ENCODE data around the gene CD81.

CD81 gene

DNA sequence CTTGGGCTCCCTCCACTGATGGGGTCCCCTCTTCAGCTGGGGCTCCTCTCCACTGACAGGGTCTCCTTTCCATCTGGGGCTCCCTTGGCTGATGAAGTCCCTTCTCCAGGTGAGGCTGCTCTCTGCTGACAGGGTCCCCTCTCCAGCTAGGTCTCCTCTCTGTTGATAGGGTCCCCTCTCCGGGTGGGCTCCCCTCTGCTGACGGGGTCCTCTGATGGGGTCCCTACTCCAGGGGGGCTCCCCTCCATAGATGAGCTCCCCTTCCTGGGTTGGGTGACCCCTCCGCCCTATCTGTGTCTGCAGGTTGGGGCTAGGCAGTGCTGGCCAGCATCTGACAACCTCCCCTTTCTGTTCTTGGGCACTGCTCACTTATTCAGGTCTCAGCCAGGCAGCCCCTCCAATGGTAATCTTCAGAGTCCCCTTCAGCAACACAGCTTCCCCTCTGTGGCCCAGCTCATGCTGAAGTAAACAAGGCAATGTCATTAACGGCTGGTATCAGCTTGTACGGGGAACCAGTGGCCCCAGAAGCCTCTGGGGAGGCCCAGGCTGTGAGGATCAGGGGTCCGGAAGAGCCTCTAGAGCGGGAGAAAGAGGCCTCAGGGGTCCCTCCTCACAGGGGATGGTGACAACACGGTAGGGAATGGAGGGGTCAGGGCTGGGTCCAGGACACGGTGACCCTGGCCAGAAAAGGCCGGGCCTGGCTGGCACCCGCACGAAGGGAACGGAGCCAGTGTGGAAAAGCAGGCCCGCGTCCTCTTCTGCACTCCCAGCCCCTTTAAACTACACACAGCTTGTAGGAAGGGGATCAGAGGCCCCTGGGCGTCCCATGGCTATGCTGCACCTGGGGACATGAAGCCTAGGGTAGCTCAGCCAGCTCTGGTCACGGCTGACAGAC, 9.6 kb upstream of the CD81 start:
- TF ChIP-seq, protein P1, sequence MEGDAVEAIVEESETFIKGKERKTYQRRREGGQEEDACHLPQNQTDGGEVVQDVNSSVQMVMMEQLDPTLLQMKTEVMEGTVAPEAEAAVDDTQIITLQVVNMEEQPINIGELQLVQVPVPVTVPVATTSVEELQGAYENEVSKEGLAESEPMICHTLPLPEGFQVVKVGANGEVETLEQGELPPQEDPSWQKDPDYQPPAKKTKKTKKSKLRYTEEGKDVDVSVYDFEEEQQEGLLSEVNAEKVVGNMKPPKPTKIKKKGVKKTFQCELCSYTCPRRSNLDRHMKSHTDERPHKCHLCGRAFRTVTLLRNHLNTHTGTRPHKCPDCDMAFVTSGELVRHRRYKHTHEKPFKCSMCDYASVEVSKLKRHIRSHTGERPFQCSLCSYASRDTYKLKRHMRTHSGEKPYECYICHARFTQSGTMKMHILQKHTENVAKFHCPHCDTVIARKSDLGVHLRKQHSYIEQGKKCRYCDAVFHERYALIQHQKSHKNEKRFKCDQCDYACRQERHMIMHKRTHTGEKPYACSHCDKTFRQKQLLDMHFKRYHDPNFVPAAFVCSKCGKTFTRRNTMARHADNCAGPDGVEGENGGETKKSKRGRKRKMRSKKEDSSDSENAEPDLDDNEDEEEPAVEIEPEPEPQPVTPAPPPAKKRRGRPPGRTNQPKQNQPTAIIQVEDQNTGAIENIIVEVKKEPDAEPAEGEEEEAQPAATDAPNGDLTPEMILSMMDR (IDR thresholded peaks at IDR 0.05) = no peak
- intact Hi-C loops (cut with DNase I; ENCODE audit: low total_unique reads) = no loop called here

DNA sequence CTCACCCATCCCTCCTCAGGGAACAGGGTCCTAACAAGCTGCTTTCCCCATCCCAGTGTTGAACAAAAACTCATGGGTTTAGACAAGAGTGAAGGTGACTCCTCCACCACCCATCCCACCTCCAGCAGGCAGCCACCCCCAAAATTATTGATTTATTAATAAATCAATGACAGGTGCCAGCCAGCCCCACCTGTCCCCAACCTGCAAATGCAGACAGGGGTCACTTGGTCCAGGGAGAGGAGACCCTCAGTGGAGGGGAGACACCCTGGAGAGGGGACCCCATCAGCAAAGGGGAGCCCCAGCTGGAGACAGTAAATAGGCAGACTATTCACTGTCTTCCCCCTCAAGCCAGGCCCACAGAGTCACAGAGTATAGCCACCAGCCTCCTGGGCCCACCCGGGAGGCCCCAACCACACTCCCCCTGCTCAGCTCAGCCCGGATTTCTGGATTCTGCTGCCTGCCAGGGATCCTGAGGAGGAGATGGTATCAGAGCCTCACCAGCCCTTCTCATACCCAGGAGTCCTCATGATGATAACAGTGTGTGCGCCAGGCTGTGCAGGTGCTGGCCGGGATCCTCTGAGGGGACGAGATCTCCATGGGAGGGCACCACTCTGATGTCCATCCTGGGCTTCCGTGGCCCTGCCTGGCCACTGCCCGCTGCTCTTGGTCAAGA, 8.8 kb upstream of the CD81 start:
- no peak for DNase-seq
- intact Hi-C loops (cut with DNase I; ENCODE audit: low total_unique reads) = no loop called here
- no peak overlapping the region for H3K4me3 ChIP-seq
- TF ChIP-seq, protein P1 (IDR thresholded peaks at IDR 0.05) = no peak
- H3K27me3 ChIP-seq = no peaks in the 10 kb centered on the region
- H3K36me3 ChIP-seq = no peaks in the 10 kb centered on the region
- peaks cover 0 to 22% (median 16%) of the 10 kb centered on the region in 4 donors for H3K4me1 ChIP-seq
- peak overlapping the region in 1 of 2 donors; percentile 15 for H3K27ac ChIP-seq
- H3K9me3 ChIP-seq = no peaks in the 10 kb centered on the region

More for the DNA sequence above, 9.6 kb upstream of the CD81 start:
- Histone ChIP-seq H3K27me3 (no peaks in the 10 kb centered on the region), H3K36me3 (no peaks in the 10 kb centered on the region), H3K27ac (peak overlapping the region in 1 of 2 donors; percentile 15), H3K4me3 (no peak overlapping the region), H3K4me1 (peaks cover 0 to 22% (median 16%) of the 10 kb centered on the region in 4 donors), H3K9me3 (no peaks in the 10 kb centered on the region)
- DNase-seq = no peak

DNA sequence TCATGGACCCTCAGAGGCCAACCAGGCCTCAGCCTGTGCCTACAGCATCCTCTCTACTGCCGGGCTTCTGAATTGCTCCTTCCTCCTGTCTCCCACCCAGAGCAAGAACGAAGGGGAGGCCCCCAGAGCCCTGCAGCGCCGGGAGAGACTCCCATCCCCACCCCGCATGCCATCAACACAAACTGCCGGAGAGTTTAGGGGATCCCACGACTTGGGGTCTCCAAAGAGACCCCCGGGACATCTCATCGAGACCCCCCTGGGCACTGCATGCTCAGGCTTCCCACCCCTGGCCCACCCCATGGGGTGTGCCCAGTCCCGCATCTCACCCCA, 8.3 kb upstream of the CD81 start:
- Histone ChIP-seq H3K4me1 (peaks cover 0 to 22% (median 16%) of the 10 kb centered on the region in 4 donors), H3K36me3 (no peaks in the 10 kb centered on the region), H3K27me3 (no peaks in the 10 kb centered on the region), H3K4me3 (no peak overlapping the region), H3K27ac (no peak overlapping the region), H3K9me3 (no peaks in the 10 kb centered on the region)
- TF ChIP-seq, protein P1 (IDR thresholded peaks at IDR 0.05) = no peak
- intact Hi-C loops (cut with DNase I; ENCODE audit: low total_unique reads) = no loop called here
- DNase-seq = no peak

DNA sequence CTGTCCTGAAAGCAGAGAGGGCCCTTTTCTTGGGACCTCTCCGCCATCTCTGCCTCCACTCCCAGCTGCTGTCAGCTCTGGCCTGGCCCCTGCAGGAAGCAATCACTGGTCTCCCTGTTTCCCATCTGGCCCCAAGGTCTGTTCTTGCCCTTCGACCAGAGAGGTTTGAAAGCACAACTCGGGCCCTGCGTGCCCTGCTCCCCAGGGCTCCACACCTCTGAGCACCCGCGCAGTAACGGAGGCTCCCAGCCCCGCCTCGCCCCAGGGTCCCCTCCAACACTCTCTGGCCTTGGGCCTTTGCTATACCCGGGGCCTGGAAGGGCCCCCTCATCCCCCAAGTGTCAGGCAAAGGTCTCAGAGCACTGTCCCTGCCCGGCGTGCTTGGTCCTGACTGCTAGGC, 7.8 kb upstream of the CD81 start:
- Histone ChIP-seq H3K27ac (no peak overlapping the region), H3K27me3 (no peaks in the 10 kb centered on the region), H3K36me3 (no peaks in the 10 kb centered on the region), H3K9me3 (no peaks in the 10 kb centered on the region), H3K4me3 (no peak overlapping the region), H3K4me1 (peaks cover 0 to 22% (median 16%) of the 10 kb centered on the region in 4 donors)
- DNase-seq = no peak
- TF ChIP-seq, protein P1 (IDR thresholded peaks at IDR 0.05) = no peak
- intact Hi-C loops (cut with DNase I; ENCODE audit: low total_unique reads) = no loop called here

DNA sequence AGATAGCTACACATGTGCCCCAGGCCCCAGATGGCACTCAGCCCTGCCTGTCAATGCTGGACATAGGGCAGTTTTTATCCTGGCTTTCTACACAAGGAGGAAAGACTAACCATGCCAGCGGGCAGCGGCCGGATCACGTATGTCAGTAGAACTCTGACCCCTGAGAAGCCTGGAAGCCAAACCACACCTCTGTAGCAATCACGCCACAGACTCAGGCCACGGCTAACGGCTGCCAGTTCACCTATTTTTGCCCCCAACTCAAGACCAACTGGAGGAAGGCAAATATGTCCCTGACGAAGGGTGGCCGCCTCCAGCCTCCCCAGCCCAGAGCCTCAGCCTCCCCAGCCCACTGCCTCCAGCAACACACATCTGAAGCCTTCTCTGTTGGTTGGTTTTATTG, 7.2 kb upstream of the CD81 start:
- peaks cover 0 to 22% (median 16%) of the 10 kb centered on the region in 4 donors for H3K4me1 ChIP-seq
- intact Hi-C loops (cut with DNase I; ENCODE audit: low total_unique reads) = loop anchor here (5.0 kb wide), 1 partner anchor 37 kb away; no protein-coding TSS in a partner anchor
- TF ChIP-seq, protein P1 (IDR thresholded peaks at IDR 0.05) = no peak
- H3K9me3 ChIP-seq = no peaks in the 10 kb centered on the region
- no peak overlapping the region for H3K27ac ChIP-seq
- no peaks in the 10 kb centered on the region for H3K27me3 ChIP-seq
- no peaks in the 10 kb centered on the region for H3K36me3 ChIP-seq
- DNase-seq = no peak
- H3K4me3 ChIP-seq = no peak overlapping the region
